Measurements from ENCODE around the gene FAM120B. TPM values are rescaled to one million over a fixed set of nuclear protein-coding genes. Genes with fewer than 3 reads are reported as not detected.

FAM120B gene
- total RNA-seq, 3 donors from 2014 or later (not counting 1 experiment from before 2014, with no cell fraction given), result 37.8 to 55.6 (median 39.9) TPM

GRCh38 chr6:170435766-170436165 is 129.2 kb downstream of the FAM120B start:
- peaks cover 6% of the 10 kb centered on the region for H3K9me3 ChIP-seq (ENCODE audit: control insufficient read depth, insufficient read depth, low read length)
- peaks cover 40% of the 10 kb centered on the region for H3K4me1 ChIP-seq (ENCODE audit: control insufficient read depth, insufficient read depth, low read length)
- H3K9me3 Mint-ChIP-seq, result no peaks in the 10 kb centered on the region
- H3K36me3 Mint-ChIP-seq, result no peaks in the 10 kb centered on the region
- no peak overlapping the region for H3K4me3 Mint-ChIP-seq
- H3K27ac Mint-ChIP-seq, result peak overlapping the region; percentile 3 to 43
- no peak overlapping the region for H3K27ac ChIP-seq (ENCODE audit: low read length)
- H3K27me3 ChIP-seq (ENCODE audit: control insufficient read depth, insufficient read depth, low read length), result no peaks in the 10 kb centered on the region
- WGBS (ENCODE audit: insufficient coverage), result 80% methylated on average over 1 of the region's 1 CpG
- H3K4me1 Mint-ChIP-seq, result peaks cover 39 to 41% of the 10 kb centered on the region in 2 donors
- ATAC-seq (no peak), DNase-seq (no peak)
- H3K36me3 ChIP-seq (ENCODE audit: control insufficient read depth, insufficient read depth, low read length), result no peaks in the 10 kb centered on the region
- no peak overlapping the region for H3K4me3 ChIP-seq (ENCODE audit: low read length)
- intact Hi-C loops (cut with micrococcal nuclease), result no loop called here
- no peak for TF ChIP-seq CTCF (IDR thresholded peaks at IDR 0.05)
- no peaks in the 10 kb centered on the region for H3K27me3 Mint-ChIP-seq (ENCODE audit: low read depth in 2 of 2)

- Histone ChIP-seq H3K4me3 (ENCODE audit: low read length) (no peak overlapping the region), H3K36me3 (ENCODE audit: control insufficient read depth, insufficient read depth, low read length) (no peaks in the 10 kb centered on the region), H3K9me3 (ENCODE audit: control insufficient read depth, insufficient read depth, low read length) (peaks cover 6% of the 10 kb centered on the region), H3K27ac (ENCODE audit: low read length) (no peak overlapping the region), H3K27me3 (ENCODE audit: control insufficient read depth, insufficient read depth, low read length) (no peaks in the 10 kb centered on the region), H3K4me1 (ENCODE audit: control insufficient read depth, insufficient read depth, low read length) (peaks cover 42% of the 10 kb centered on the region)
- TF ChIP-seq CTCF (IDR thresholded peaks at IDR 0.05), result no peak
- intact Hi-C loops (cut with micrococcal nuclease), result no loop called here
- Mint-ChIP-seq H3K9me3 (no peaks in the 10 kb centered on the region), H3K4me3 (no peak overlapping the region), H3K36me3 (no peaks in the 10 kb centered on the region), H3K27me3 (ENCODE audit: low read depth in 2 of 2) (no peaks in the 10 kb centered on the region), H3K4me1 (peaks cover 43 to 45% of the 10 kb centered on the region in 2 donors), H3K27ac (peak overlapping the region; percentile 3 to 43)
- ATAC-seq, result no peak
- no peak for DNase-seq
- 77% methylated on average over 2 of the region's 3 CpGs for WGBS (ENCODE audit: insufficient coverage)
Measured at GRCh38 chr6:170436209-170436809, 129.8 kb downstream of the FAM120B start.

GRCh38 chr6:170437719-170438401 is 131.3 kb downstream of the FAM120B start:
- Mint-ChIP-seq H3K27ac (peak overlapping the region; percentile 86 to 88), H3K27me3 (ENCODE audit: low read depth in 2 of 2) (no peaks in the 10 kb centered on the region), H3K9me3 (no peaks in the 10 kb centered on the region), H3K4me1 (peaks cover 49 to 54% of the 10 kb centered on the region in 2 donors), H3K4me3 (peak overlapping the region; percentile 76), H3K36me3 (no peaks in the 10 kb centered on the region)
- Histone ChIP-seq H3K4me3 (ENCODE audit: low read length) (peak overlapping the region; percentile 45), H3K36me3 (ENCODE audit: control insufficient read depth, insufficient read depth, low read length) (no peaks in the 10 kb centered on the region), H3K27me3 (ENCODE audit: control insufficient read depth, insufficient read depth, low read length) (no peaks in the 10 kb centered on the region), H3K4me1 (ENCODE audit: control insufficient read depth, insufficient read depth, low read length) (peaks cover 52% of the 10 kb centered on the region), H3K27ac (ENCODE audit: low read length) (peak overlapping the region; percentile 91), H3K9me3 (ENCODE audit: control insufficient read depth, insufficient read depth, low read length) (peaks cover 6% of the 10 kb centered on the region)
- TF ChIP-seq CTCF (IDR thresholded peaks at IDR 0.05), result no peak
- no peak for ATAC-seq
- DNase-seq, result no peak
- WGBS (ENCODE audit: insufficient coverage), result 65% methylated on average over 12 of the region's 12 CpGs
- intact Hi-C loops (cut with micrococcal nuclease), result no loop called here

Measured in natural killer cell (primary cell).